Amniotic stem cell (primary cell): ENCODE results near the gene REV1.
"Not testable (repeated sequence)": the region's sequence is repeated elsewhere in the genome, so short reads cannot be mapped to it uniquely, and the experiment has no call there.

Experiments used
- DNase-seq: peaks from one replicate; lab custom pipeline; 2025; lab: John Stamatoyannopoulos, UW

REV1 gene

DNA sequence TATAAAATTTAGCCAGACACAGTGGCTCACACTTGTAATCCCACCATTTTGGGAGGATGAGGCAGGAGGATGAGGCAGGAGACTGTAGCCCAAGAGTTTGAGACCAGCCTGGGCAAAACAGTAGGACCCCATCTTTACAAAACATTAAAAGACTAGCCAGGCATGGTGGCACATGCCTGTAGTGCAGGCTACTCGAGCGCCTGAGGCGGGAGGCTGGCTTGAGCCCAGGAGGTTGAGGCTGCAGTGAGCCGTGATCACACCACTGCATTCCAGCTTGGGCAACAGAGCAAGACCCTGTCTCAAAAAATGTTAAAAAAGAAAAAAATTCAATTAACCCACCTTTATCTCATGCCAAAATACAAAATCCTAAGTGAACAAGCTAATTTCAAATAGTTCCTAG, 4.0 kb downstream of the REV1 start:
- DNase-seq, result no peak

- DNase-seq, result no peak
Observed at GRCh38 chr2:99485411-99485810, 4.4 kb downstream of the REV1 start.

GRCh38 chr2:99484205-99484604, 5.6 kb downstream of the REV1 start:
- DNase-seq, result no peak

- DNase-seq, result no peak
Observed at GRCh38 chr2:99481941-99482340, 7.9 kb downstream of the REV1 start.

DNA sequence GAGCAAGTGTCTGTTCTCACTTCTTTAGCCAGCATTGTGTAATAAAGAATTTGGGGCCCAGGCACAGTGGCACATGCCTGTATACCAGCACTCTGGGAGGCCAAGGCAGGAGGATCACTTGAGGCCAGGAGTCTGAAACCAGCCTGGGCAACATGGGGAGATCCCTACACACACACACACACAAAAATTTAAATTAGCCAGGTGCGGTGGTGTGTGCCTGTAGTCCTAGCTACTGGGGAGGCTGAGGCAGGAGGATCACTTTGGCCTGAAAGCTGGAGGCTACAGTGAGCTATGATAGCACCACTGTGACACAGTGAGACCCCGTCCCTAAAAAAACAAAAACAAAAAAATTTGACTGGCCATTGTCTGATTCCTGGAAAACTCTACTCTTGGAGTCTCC, 8.3 kb downstream of the REV1 start:
- DNase-seq, result no peak

- DNase-seq, result no peak
Observed at GRCh38 chr2:99480390-99480789, 9.4 kb downstream of the REV1 start.

DNA sequence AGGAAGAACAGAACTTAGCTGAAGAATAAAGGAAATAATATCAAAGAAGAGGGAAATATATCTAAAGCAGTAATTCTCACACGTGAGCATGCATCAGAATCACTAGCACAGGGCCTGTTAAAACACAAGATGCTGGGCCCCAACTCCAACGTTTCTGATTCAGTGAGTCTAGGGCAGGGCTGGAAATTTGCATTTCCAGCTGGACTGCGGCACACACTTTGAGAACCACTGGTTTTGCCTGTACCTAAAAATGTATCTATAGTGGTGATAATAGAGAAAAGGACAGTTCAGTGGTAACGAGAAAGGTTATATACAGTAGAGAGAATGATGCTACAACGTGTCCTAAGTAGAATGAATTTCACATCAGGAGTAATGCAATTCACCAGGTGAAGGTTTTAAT, 11.2 kb downstream of the REV1 start:
- DNase-seq, result no peak

DNA sequence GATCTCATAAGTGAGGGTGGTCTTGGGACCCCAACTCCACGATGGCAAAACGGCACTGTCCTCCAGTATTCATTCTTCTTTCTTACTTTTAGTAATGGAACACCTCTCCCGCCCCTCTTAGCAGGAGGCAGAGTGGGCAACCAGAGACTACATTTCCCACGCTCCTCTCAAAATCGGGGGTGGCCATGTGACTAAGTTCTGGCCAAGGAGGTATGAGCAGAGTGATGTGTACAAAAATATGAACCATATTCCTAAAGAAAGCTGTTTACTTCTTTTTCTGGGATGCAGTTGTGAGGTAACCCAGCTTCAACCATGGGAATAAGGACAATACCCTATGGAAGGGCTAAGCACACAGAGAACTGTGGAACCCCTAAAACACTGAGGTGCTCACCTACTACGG, 12.8 kb downstream of the REV1 start:
- no peak for DNase-seq

- no peak for DNase-seq
Observed at GRCh38 chr2:99476629-99477028, 13.2 kb downstream of the REV1 start.

GRCh38 chr2:99475095-99475494, 14.7 kb downstream of the REV1 start:
- DNase-seq, result not testable (repeated sequence)

DNA sequence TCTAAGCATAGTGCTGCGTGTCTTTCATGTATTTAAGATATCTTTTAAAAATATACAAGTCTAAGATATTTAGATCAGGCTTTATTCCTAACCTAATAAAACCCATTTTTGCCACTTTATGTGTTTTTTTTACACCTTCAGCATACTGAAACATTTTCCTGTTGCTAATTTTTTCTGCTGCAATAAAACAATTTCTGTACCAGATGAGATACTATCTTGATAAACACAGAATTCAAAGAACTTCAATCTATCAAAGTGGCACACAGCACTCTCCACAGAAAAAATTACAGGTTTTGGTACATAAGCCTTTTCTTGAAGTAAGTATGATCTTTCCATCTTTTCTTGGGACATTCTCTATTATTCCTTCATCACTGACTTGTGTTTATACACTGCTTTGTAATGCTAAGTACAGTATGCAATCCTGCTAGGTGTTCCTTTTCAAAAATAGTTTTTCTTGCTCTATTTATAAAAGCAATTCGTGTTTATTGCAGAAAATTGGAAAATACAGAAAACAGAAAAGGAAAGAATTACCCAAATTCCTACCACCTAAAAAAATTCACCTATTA, 16.2 kb downstream of the REV1 start:
- DNase-seq, result no peak

GRCh38 chr2:99472600-99472960, 17.2 kb downstream of the REV1 start:
- no peak for DNase-seq

DNA sequence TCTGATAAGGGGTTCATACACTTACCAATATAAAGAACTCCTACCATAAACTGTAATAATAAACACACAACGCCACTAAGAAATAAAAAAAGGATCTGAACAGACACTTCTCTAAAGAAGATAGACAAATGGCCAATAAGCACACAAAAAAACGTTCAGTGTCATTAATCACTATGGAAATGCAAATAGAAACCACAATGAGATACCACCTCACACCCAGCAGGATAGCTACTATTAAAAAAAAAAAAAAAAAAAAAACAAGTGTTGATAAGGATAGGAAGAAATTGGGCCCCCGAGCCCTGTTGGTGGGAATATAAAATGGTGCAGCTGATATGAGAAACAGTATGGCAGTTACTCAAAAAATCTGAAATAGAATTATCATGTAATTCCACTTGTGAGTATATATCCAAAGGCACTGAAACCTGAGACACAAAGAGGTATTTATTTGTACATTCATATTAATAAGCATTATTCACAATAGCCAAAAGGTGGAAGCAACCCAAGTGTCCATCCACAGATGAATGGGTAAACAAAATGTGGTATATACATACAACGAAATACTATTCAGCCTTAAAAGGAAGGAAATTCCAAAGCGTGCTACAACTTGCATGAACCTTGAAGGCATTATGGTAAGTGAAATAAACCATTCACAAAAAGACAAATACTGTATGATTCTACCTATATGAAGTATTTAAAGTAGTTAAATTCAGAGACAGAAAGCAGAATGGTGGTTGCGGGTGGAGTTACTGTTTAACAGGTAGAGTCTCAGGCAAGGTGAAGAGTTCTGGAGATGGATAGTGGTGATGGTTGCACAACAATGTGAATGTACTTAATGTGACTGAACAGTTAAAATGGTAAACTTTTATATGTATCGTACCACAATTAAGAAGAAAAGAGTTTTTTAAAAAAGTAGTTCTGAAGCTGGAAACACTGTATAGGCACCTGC, 17.9 kb downstream of the REV1 start:
- DNase-seq, result no peak

DNA sequence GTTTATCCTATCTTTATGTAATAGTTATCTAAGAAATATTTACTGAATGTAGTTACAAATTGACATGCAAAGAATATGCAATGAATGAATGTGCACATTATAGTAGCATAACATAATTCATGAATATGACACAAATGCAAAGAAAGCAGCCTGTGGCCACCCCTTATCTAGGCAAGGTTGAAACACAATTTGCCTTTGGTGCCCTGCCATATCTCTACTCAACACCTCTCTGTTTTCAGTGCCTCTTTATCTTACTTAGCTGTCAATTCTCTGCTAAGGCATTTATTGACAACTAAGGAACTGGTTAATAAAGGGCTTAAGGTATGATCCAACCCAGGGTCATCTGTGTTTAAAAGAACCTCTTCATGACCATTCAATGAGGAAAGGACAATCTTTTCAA, 18.9 kb downstream of the REV1 start:
- no peak for DNase-seq

DNA sequence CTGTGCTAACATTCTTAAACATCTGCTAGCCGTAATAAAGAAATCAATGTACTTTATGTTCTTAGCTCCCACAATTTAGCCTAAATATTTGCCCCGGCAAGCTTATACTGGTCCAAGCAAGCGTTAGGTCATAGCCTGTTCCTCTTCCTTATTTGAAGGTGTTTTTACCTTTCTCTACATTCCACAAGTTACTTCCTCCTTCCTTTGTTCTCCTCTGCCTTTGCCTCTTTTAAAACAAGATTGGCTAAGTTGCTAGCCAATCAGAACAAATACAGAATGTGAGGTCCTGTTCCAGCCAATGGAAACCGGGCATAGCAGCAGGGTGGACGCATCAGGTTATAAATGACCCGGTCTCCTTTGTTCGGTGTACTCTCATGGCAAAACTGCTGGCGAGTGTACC, 19.4 kb downstream of the REV1 start:
- DNase-seq, result not testable (repeated sequence)

- no peak for DNase-seq
Observed at GRCh38 chr2:99469394-99469793, 20.4 kb downstream of the REV1 start.

DNA sequence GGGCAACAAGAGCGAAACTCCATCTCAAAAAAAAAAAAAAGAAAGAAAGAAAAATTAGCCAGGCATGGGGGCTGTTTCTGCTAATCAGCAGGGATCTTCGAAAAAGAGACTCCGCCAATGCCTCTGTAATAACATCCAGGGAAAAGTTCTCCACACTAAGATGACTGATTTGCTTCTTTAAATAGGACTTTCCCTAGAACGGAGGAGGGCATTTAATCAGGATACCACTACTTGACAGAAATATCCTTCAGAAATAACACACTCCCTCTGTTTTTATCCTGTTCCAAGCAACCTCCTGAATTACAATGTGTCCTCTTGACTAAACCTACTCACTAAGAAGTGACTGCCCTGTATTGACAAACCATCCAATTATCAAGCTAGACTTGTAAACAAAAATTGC, 21.7 kb downstream of the REV1 start:
- DNase-seq, result no peak

GRCh38 chr2:99467390-99467789, 22.4 kb downstream of the REV1 start:
- DNase-seq, result no peak

GRCh38 chr2:99461828-99462483, 27.9 kb downstream of the REV1 start:
- DNase-seq, result no peak

DNA sequence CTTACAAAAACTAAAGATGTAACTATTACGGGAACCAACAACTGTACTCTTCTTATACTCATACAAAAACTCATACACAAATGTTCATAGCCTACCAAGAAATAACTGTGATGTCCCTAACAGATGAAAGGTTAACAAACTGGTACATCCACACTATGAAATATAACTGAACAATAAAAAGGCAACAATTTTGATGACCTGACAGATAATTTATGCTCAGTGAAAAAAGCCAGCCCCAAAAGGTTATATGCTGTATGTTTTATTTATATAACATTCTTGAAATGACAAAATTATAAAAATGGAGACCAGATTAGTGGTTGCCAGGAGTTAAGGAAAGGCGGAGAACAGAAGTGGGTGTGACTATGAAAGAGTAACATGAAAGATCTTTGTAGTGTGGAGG, 31.3 kb downstream of the REV1 start:
- DNase-seq, result no peak

DNA sequence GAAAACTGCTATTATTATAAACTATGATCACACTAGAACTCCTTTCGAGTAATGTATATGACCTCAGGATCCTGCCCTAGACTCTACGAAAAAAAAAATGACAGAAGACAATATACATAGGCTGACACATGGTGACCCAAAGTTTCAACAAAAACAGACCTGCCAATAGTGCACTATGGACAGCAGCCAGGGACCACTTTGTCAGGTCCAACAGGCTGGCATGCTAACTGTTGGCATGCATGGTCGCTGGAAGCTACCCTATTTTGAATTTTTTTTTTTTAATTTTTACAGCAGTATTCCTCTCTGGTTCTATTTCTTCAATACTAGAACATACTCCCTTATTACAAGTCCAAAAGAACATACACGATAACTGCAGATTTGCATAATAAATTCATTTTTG, 38.1 kb downstream of the REV1 start:
- no peak for DNase-seq

- no peak for DNase-seq
Observed at GRCh38 chr2:99451280-99451679, 38.5 kb downstream of the REV1 start.

DNA sequence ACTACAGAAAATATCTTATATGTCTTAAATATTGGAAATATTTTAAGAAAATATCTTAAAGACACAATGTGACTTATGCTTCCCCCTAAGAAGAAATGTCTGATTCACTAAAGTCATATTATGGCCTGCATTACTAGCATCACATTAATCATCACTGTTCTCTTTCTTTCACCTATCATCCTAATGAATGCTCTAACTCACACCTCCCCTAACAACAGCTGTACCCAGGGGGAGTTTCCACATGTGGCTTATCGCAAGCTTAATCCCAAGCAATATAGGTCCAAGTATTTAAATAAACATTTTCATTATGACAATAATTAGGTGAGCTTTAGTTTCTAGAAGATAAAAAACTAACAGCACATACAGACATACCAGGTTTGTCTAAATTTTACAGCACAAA, 39.6 kb downstream of the REV1 start:
- no peak for DNase-seq
